ENCODE results near the gene LIPK. TPM values are rescaled to one million over a fixed set of nuclear protein-coding genes. Genes with fewer than 3 reads are reported as not detected.
"Not testable (repeated sequence)": the region's sequence is repeated elsewhere in the genome, so short reads cannot be mapped to it uniquely, and the experiment has no call there.

Gene LIPK
- polyA plus RNA-seq, 1 donor = not detected

- DNase-seq (ENCODE audit: low read depth) = no peak
Measured at GRCh38 chr10:88721392-88721791, 15.3 kb downstream of the LIPK start.

- no peak for DNase-seq (ENCODE audit: low read depth)
Measured at GRCh38 chr10:88725798-88726197, 19.7 kb downstream of the LIPK start.

GRCh38 chr10:88728107-88728763, 22.2 kb downstream of the LIPK start:
- DNase-seq (ENCODE audit: low read depth) = no peak

- DNase-seq (ENCODE audit: low read depth) = no peak
Measured at GRCh38 chr10:88730864-88731263, 24.8 kb downstream of the LIPK start.

- DNase-seq (ENCODE audit: low read depth) = no peak
Measured at GRCh38 chr10:88731296-88731695, 25.2 kb downstream of the LIPK start.

GRCh38 chr10:88733215-88733614, 27.2 kb downstream of the LIPK start:
- DNase-seq (ENCODE audit: low read depth) = no peak

- DNase-seq (ENCODE audit: low read depth) = no peak
Measured at GRCh38 chr10:88735661-88736060, 29.6 kb downstream of the LIPK start.

- DNase-seq (ENCODE audit: low read depth) = not testable (repeated sequence)
Measured at GRCh38 chr10:88741921-88742320, 35.9 kb downstream of the LIPK start.

- DNase-seq (ENCODE audit: low read depth) = no peak
Measured at GRCh38 chr10:88742448-88742847, 36.4 kb downstream of the LIPK start.

GRCh38 chr10:88744002-88744401, 38.0 kb downstream of the LIPK start:
- no peak for DNase-seq (ENCODE audit: low read depth)

- DNase-seq (ENCODE audit: low read depth) = no peak
Measured at GRCh38 chr10:88745633-88746032, 39.6 kb downstream of the LIPK start.

GRCh38 chr10:88754287-88754686, 48.2 kb downstream of the LIPK start:
- no peak for DNase-seq (ENCODE audit: low read depth)

GRCh38 chr10:88755753-88756152, 49.7 kb downstream of the LIPK start:
- DNase-seq (ENCODE audit: low read depth) = no peak

- DNase-seq (ENCODE audit: low read depth) = no peak
Measured at GRCh38 chr10:88756660-88757059, 50.6 kb downstream of the LIPK start.

- DNase-seq (ENCODE audit: low read depth) = no peak
Measured at GRCh38 chr10:88759366-88760101, 53.5 kb downstream of the LIPK start, which contains the start of gene LIPN. Gene LIPN, plus strand, starts transcription at chr10:88760020. Its CDS starts 1,386 bp downstream, at chr10:88761406.

GRCh38 chr10:88762906-88763305, 56.9 kb downstream of the LIPK start:
- DNase-seq (ENCODE audit: low read depth) = no peak

- no peak for DNase-seq (ENCODE audit: low read depth)
Measured at GRCh38 chr10:88763441-88763840, 57.4 kb downstream of the LIPK start.

GRCh38 chr10:88764110-88764509, 58.1 kb downstream of the LIPK start:
- no peak for DNase-seq (ENCODE audit: low read depth)

- no peak for DNase-seq (ENCODE audit: low read depth)
Measured at GRCh38 chr10:88765816-88766215, 59.8 kb downstream of the LIPK start.

GRCh38 chr10:88769384-88769783, 63.3 kb downstream of the LIPK start:
- DNase-seq (ENCODE audit: low read depth) = no peak

- DNase-seq (ENCODE audit: low read depth) = no peak
Measured at GRCh38 chr10:88781206-88781605, 75.2 kb downstream of the LIPK start.

- no peak for DNase-seq (ENCODE audit: low read depth)
Measured at GRCh38 chr10:88782222-88782621, 76.2 kb downstream of the LIPK start.

GRCh38 chr10:88783724-88784123, 77.7 kb downstream of the LIPK start:
- no peak for DNase-seq (ENCODE audit: low read depth)
